HEK293T (cell line): ENCODE measurements around the gene UFSP1.

Experiments used
- CTCF ChIA-PET: fragments of 350-600 bp; formaldehyde crosslinking; extraction: SDS; loops from one replicate; lab custom pipeline; 2021; ENCODE audit warnings: antibody characterized with exemption, inconsistent platforms; lab: Yijun Ruan, JAX
- POLR2A ChIA-PET: fragments of 350-600 bp; formaldehyde crosslinking; extraction: SDS; loops from one replicate; lab custom pipeline; 2020; ENCODE audit warnings: antibody characterized with exemption, inconsistent platforms; lab: Yijun Ruan, JAX
- DNase-seq: peaks from one replicate; pipeline ENCODE4 v3.0.0; 2012; ENCODE audit warnings: mixed read lengths; ENCODE audit errors: extremely low spot score
- ARNT ChIP-seq: fragments of 450-650 bp; IDR thresholded peaks from 2 replicates; pipeline ENCODE4 v1.6.1; 2017; ENCODE audit warnings: mild to moderate bottlenecking
- BHLHE40 ChIP-seq: fragments of 450-650 bp; IDR thresholded peaks from 2 replicates; pipeline ENCODE4 v1.6.1; 2016; ENCODE audit warnings: mild to moderate bottlenecking, moderate library complexity, borderline replicate concordance
- CTBP1 ChIP-seq: fragments of 450-650 bp; IDR thresholded peaks from 2 replicates; pipeline ENCODE4 v1.6.1; 2016; ENCODE audit warnings: borderline replicate concordance
- ELF4 ChIP-seq: fragments of 450-650 bp; IDR thresholded peaks from 2 replicates; pipeline ENCODE4 v1.6.1; 2017; ENCODE audit warnings: antibody characterized with exemption
- FOXA1 ChIP-seq: fragments of 450-650 bp; IDR thresholded peaks from 2 replicates; pipeline ENCODE4 v1.6.1; 2016; ENCODE audit warnings: mild to moderate bottlenecking
- FOXK2 ChIP-seq: fragments of 450-650 bp; IDR thresholded peaks from 2 replicates; pipeline ENCODE4 v1.6.1; 2016; ENCODE audit warnings: mild to moderate bottlenecking
- FOXM1 ChIP-seq: fragments of 450-650 bp; IDR thresholded peaks from 2 replicates; pipeline ENCODE4 v1.6.1; 2017; ENCODE audit warnings: mild to moderate bottlenecking, borderline replicate concordance
- HDGF ChIP-seq: fragments of 450-650 bp; IDR thresholded peaks from 2 replicates; pipeline ENCODE4 v1.6.1; 2017; ENCODE audit warnings: antibody characterized with exemption, borderline replicate concordance
- L3MBTL2 ChIP-seq: fragments of 450-650 bp; conservative IDR thresholded peaks from 2 replicates; pipeline ENCODE4 v1.6.1; 2016; ENCODE audit warnings: mild to moderate bottlenecking
- LEF1 ChIP-seq: fragments of 450-650 bp; IDR thresholded peaks from 2 replicates; pipeline ENCODE4 v1.6.1; 2017; ENCODE audit warnings: mild to moderate bottlenecking, borderline replicate concordance
- NFRKB ChIP-seq: fragments of 450-650 bp; IDR thresholded peaks from 2 replicates; pipeline ENCODE4 v1.6.1; 2016; ENCODE audit warnings: mild to moderate bottlenecking, moderate library complexity
- PKNOX1 ChIP-seq: fragments of 450-650 bp; IDR thresholded peaks from 2 replicates; pipeline ENCODE4 v1.6.1; 2016
- SP1 ChIP-seq: fragments of 450-650 bp; IDR thresholded peaks from 2 replicates; pipeline ENCODE4 v1.6.1; 2017
- SUZ12 ChIP-seq: fragments of 450-650 bp; IDR thresholded peaks from 2 replicates; pipeline ENCODE4 v1.6.1; 2016; ENCODE audit warnings: mild to moderate bottlenecking
- TARDBP ChIP-seq: fragments of 450-650 bp; IDR thresholded peaks from 2 replicates; pipeline ENCODE4 v1.6.1; 2016
- ZNF384 ChIP-seq: fragments of 450-650 bp; IDR thresholded peaks from 2 replicates; pipeline ENCODE4 v1.6.1; 2016

Gene UFSP1

DNA sequence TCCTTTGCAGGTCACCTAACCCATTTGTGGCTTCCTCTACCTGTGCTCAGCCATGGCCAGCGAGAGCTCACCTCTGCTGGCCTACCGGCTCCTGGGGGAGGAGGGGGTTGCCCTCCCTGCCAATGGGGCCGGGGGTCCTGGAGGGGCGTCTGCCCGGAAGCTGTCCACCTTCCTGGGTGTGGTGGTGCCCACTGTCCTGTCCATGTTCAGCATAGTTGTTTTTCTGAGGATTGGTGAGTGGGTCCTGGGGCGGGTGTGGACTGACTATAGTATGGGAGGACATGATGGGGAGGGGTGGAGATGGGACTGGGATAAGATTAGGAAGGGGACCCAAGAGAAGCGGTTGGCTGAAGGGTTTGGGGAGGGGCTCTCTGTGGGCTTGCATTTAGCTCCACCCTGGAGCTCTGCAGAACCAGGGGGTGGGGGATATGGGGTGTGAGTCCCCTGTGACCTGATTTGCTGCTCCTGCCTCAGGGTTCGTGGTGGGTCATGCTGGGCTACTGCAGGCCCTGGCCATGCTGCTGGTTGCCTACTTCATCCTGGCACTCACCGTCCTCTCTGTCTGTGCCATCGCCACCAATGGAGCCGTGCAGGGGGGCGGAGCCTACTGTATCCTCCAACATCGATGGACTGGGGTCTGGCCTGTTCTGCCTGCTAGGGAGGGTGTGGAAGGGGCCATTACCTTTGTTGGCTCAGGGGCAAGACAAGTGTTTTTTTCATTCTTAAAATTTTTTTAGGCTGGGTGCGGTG is 35.2 kb downstream of the UFSP1 start:
- no peak for TF ChIP-seq BHLHE40
- TF ChIP-seq ELF4 = no peak
- no peak for TF ChIP-seq SUZ12
- TF ChIP-seq L3MBTL2 = no peak
- no peak for TF ChIP-seq ARNT
- no peak for TF ChIP-seq FOXA1
- no peak for TF ChIP-seq HDGF
- no peak for DNase-seq
- ChIA-PET POLR2A (interaction anchor here (0.9 to 1.6 kb wide), 2 partner anchors 35 to 53 kb away, joined by 3 to 7 read pairs; partner anchors contain the start of gene UFSP1), CTCF (no interaction called here)

DNA sequence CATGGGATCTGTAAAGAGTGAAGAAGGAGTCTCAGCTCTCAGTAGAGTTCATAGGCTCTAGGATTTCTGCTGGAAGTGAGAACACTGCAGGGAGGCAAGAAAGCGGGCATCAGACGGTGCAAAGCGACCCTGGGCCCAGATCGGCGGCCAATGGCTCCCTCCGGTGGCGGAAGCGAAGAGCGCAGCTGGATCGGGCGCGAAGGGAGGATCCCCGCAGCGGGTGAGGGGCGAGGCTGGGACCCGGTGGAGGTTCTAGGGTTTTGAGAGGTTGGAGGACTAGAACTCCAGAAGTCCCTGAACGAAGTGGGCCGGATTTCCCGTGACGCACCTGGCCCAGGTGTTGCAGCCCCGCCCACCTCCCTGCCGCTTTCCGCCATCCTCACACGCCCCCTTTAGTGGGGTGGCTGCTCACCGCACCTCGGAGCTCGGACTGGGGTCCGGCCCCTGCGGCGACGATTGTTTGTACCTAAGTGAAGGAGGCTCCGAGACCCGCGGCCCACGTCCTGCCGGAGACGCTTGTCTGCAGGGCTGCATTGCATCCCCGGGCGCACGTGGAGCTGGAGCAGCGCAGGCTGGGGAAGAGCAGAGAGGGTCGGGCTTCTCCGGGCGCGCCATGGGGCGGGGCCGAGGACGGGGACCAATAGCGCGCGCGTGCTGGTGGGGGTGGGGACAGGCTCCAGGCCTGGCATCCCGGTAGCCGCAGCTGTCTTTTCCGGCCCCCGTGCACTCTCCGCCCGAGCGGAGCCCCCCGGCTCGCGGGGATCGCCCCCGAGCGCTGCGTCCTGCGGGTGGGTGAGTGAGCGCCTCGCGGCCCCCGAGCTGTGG is 37.3 kb downstream of the UFSP1 start, which contains the start of gene SLC12A9:
Gene SLC12A9, plus strand, starts transcription at position 666 of the 825 bp plus-strand sequence. CDS start 1,485 bp downstream, outside the sequence.
- DNase-seq = peak; percentile 93
- TF ChIP-seq FOXK2 = no peak
- TF ChIP-seq L3MBTL2 = peak; percentile 87
- no peak for TF ChIP-seq SUZ12
- no peak for TF ChIP-seq PKNOX1
- TF ChIP-seq CTBP1 = no peak
- TF ChIP-seq NFRKB = no peak
- ChIA-PET CTCF (interaction anchor here (0.6 to 3.1 kb wide), 12 partner anchors 10 to 225 kb away, joined by 3 to 48 read pairs (median 4); partner anchors contain the start of gene POP7), POLR2A (interaction anchor here (0.7 to 2.4 kb wide), 21 partner anchors 10 to 249 kb away, joined by 3 to 27 read pairs (median 4); partner anchors contain the start of genes EPHB4, GIGYF1, POP7 and SRRT)

GRCh38 chr7:100847360-100847759 is 42.2 kb downstream of the UFSP1 start:
- ChIA-PET POLR2A (no interaction called here), CTCF (no interaction called here)
- TF ChIP-seq ELF4 (no peak), NFRKB (no peak), L3MBTL2 (no peak)
- DNase-seq = no peak

- ChIA-PET POLR2A (no interaction called here), CTCF (no interaction called here)
- TF ChIP-seq ELF4 (no peak), FOXM1 (no peak), NFRKB (no peak), SP1 (no peak), ZNF384 (no peak), LEF1 (no peak), ARNT (no peak), L3MBTL2 (no peak)
- DNase-seq = no peak
Measured at GRCh38 chr7:100840470-100841100, 48.9 kb downstream of the UFSP1 start.

- no peak for TF ChIP-seq BHLHE40
- no peak for TF ChIP-seq NFRKB
- TF ChIP-seq ELF4 = no peak
- TF ChIP-seq L3MBTL2 = no peak
- TF ChIP-seq SP1 = no peak
- no peak for TF ChIP-seq SUZ12
- no peak for TF ChIP-seq ZNF384
- no peak for TF ChIP-seq ARNT
- TF ChIP-seq CTBP1 = no peak
- TF ChIP-seq FOXM1 = no peak
- TF ChIP-seq PKNOX1 = no peak
- no peak for TF ChIP-seq TARDBP
- CTCF ChIA-PET = no interaction called here
- POLR2A ChIA-PET = no interaction called here
- no peak for DNase-seq
Measured at GRCh38 chr7:100839361-100839760, 50.2 kb downstream of the UFSP1 start.
